GM18508 (cell line): ENCODE data around the gene GLIS2.

Experiments used
- ATAC-seq: cut with Tn5 transposase; IDR thresholded peaks from one replicate; pipeline ENCODE4 v1.9.1; 2021; ENCODE audit warnings: moderate number of reproducible peaks; ENCODE audit not compliant: insufficient read depth, unreplicated experiment

Gene GLIS2

DNA sequence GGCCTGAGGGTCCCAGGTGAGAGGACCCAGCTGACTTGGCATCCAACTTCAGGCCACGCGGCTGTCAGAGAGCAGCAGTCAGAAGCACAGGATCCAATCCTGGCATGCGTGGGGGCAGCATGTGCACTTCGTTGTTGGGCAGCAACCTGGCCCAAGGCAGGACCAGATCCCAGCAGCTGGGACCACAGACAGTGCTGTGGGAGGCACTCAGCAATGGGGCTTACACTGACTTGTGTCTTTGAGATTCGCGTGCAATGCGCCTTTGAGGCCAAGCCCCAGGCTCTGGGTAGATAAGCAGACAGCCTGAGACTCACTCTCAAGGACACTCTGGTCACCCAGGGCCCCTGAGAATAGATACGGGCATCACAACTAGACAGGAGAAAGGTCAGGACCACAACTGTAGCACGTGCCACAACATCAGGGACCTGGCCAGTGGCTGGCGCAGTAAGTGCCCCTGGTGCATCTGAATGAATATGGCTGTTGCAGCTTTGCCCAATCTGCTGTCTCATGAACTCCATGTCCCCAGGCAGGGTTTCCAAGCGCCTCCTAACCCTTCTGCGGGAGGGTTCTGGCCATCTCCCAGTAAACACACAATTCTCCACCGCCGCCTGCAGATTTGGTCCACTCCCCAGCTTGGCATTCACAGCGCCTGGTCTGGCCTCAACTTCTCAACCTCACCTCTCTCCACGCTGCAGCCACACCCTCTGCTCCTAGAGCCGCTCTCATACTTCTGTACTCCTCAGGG, 32.1 kb downstream of the GLIS2 start:
- no peak for ATAC-seq

DNA sequence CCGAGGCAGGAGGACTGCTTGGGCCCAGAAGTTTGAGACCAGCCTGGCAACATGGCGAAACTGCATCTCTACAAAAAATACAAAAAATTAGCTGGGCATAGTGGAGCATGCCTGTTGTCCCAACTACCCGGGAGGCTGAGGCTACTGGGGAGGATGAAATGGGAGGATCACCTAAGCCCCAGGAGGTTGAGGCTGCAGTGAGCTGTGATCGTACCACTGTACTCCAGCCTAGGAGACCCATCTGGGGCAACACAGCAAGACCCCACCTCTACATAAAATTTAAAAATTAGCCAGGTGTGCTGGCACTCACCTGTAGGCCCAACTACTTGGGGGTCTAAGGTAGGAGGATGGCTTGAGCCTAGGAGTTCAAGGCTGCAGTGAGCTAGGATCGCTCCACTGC, 33.5 kb downstream of the GLIS2 start:
- ATAC-seq, result no peak

DNA sequence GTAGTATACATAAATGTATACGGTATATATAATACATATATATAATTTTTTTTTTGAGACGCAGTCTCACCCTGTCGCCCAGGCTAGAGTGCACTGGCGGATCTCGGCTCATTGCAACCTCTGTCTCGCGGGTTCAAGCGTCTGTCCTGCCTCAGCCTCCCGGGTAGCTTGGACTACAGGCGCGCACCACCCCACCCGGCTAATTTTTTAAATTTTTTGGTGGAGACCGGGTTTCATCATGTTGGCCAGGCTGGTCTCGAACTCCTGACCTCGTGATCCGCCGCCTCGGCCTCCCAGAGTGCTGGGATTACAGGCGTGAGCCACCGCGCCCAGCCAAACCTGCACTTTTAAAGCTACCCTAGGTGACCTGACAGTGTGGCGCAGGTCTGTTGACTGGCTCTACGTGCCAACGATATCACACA, 34.5 kb downstream of the GLIS2 start:
- ATAC-seq, result peak; percentile 8

DNA sequence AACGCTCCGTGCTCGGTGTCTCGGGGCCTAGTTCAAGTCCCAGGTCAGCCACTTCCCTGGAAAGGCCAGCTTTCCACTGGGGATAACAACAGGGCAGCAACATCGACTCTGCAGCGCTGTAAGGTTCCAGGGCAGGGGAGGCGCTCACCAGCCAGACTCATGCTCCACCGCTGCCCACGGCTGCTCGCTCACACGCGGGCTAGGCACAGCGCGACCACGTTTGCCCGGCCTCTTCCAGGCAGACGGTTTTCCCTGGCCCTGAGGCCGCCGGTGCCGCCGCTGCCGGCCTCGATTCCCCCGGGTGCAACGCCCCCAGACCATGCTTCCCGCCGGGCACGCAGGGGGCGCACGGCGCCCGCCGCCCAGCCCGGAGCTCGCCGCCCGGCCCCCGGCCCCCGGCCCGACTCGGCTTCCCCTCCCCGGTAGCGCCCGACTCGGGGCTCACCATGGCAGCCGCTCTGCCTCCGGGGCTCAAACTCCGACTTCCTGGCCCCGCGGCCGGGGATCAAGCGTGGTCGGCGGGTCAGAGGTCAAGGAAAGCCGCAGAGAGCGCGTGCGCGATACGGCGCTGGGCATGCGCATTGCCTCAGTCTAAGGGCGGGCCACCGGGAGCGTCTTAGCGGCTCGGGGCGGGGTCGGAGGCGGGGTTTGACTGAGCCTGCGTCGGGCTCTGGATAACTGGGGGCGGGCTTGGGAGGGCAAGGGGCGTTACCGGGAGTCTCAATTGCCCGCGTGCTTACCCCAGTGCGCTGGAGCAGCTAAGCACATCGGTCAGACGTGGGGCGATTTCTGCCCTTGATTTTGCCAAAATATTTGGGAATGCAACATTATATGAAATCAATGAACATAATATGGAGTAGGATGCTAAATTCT, 35.2 kb downstream of the GLIS2 start, which contains the start of gene PAM16:
Gene PAM16 (minus strand): TSS at position 535 of the 873 bp plus-strand sequence. CDS start 87 bp downstream, at position 448.
- peak; percentile 43 for ATAC-seq

DNA sequence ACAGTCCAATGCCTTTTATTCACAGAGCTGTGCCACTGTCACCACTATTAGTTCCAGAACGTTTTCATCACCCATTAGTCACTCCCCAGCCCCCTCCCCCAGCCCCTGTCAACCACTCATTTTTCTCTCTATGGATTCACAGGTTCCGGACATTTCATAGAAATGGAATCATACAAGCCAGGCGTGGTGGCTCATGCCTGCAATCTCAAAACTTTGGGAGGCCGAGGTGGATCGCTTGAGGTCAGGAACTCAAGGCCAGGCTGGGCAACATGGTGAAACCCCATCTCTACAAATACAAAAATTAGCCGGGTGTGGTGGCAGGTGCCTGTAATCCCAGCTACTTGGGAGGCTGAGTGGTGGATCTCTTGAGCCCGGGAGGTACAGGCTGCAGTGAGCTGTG, 36.0 kb downstream of the GLIS2 start:
- ATAC-seq, result no peak

DNA sequence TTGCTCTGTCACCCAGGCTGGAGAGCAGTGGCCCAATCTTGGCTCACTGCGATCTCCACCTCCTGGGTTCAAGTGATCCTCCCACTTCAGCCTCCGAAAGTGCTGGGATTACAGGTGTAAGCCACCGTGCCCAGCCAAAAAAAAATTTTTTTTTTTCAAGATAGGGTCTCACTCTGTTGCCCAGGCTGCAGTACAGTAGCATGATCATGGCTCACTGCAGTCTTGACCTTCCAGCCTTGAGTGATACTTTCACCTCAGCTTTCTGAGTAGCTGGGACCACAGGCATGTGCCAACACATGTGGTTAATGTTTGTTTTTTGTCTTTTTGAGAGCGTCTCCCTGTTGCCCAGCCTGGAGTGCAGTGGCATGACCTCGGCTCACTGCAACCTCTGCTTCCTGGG, 37.0 kb downstream of the GLIS2 start:
- no peak for ATAC-seq

DNA sequence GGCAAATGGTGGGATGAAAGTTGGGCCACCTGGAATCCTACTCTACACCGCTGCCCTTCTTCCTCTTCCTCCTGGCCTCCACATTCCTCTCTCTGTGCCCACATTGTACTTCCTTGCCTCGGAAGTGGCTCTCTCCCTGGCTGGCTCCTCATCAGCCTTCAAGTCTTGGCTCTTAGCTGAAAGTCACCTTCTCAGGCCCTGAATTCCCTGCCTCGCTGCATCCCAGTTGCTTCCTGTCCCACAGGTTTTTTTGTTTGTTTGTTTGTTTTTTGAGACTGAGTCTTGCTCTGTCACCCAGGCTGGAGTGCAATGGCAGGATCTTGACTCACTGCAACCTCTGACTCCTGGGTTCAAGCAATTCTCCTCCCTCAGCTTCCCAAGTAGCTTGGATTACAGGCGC, 37.8 kb downstream of the GLIS2 start:
- no peak for ATAC-seq

DNA sequence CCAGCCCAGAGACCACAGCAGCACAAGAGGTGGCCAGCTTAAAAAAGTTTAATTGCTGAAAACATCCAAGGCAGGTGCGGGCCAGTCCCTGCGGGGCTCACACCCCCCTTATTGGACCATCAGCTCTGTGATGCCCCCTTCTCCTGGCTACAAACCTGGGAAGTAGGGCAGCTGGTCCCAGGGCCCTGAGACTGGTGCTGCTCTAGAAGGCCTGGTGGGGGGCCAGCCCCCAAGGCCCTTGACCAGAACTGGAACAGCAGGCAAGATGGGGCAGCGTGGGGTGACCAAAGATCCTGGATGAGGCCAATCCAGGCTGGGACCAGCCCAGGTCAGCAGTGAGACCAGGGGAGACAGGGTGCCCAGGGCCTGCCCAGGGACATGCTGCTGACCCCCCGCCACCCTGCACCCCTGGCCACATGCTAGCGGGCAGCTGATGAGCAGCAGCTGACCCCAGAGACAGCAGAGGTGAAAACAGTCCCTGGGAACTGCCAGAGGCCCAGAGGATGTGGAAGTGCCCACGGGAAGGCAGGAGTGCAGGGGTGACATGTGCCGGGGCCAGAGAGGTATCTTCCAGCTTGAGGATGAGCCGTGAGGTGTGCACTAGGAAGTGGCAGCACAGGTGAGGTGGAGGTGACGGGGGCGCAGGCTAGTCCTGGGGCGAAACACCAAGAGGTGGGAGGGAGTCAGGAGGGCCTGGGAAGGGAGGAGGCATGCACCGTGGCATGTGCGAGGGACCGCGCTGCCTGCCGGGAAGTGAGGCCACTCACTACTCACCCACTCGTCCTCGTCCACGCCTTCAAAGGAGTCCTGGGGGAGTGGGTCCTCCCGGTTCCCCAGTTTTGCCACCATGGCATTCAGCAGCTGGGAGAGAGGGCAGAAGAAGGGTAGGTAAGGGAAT, 38.9 kb downstream of the GLIS2 start:
- ATAC-seq, result no peak

DNA sequence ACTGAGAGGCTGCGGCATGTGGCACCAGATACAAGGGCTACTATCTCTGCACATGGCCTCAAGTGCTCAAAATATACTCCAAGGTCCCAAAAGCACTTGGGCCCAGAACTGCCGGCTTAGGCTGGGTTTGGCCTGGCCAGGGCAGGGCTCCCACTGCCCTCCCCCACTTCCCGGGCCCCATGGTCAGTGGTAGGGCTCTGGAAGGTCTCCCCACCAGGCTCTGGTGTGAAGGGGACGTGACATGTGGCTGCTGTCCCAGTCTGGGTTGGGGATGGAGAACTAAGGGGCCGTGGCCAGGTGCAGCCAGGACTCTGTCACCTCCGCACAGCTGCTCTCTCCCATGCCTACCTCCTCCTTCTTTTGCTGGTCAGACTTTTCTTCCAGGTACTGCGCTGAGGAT, 41.0 kb downstream of the GLIS2 start:
- no peak for ATAC-seq

DNA sequence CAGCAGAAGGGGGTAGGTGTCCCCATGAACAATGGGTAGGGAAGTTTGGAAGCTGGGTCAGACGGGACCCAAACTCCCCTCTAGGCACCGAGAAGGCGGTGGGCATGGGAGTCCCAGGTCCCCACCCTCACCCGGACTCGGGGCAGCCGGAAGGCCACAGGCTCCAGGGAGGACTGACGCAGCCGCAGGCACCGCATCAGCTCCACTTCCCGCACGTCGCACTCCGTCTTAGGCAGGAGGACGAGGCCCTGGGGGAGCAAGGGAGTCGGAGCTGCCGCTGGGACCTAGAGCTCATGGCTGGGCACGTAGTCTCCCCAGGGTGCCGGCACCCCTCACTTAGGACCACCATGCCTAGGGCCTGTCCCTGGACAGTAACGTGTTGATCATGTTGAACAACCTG, 42.4 kb downstream of the GLIS2 start:
- ATAC-seq, result no peak

DNA sequence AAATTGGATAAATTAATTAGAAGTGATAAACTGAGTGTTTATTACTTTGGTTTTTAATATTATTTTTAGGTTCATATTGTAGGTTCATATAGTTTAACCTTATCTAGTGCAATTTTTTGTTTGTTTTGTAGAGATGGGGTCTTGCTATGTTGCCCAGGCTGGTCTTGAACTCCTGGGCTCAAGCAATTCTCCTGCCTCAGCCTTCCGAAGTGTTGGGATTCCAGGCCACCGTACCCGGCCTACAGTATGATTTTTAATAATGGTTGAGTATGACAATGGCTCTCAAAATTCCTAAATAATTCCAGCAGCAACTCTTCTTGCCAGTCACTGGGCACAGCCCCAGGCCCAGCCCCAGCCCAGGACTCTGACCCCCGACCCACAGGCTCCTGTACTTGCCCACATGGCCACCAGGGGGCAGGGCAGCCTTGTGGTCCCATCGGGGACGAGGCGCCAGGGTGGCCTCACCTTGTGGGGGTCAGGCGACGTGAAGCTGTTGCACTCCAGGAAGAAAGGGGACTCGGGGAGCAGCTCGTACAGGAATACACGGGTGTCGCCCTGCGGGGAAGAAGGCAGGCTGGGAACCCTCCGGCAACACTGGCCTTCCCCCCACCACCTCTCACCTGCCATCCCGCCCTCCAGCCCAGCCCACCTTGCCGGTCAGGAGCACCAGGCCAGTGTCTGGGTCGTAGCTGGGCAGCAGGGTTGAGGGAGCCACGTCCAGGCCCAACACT, 43.1 kb downstream of the GLIS2 start:
- ATAC-seq, result no peak

DNA sequence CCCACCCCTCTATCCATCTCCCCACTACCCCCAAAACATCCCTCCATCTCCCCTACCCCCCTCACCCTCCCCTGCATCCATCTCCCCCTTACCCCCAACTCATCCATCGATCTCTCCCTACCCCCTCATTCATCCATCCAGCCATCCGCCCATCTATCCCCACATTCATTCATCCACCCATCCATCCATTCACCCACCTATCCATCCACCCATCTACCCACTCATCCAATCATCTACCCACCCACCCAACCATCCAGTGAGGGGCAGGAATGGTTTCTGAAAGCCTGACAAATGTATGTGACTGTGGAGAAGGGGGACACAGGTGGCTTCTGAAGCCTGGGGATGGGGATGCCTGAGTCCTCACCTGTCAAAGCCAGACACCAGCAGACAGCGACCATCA, 44.0 kb downstream of the GLIS2 start:
- ATAC-seq, result no peak

DNA sequence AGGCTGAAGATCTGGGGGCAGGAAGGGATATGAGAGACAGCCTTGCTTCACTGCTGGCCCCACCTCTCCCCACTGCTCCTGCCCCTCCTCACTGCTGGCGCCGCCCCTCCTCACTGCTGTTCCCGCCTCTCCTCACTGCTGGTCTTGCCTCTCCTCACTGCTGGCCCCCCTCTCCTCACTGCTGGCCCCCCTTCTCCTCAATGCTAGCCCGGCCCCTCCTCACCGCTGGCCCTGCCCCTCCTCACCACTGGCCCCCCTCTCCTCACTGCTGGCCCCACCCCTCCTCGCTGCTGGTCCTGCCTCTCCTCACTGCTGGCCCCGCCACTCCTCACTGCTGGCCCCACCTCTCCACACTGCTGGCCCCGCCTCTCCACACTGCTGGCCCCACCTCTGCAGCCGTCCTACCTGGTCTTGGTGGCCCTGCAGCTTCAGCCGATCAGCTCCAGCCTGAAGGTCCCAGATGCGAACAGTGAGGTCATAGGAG, 44.7 kb downstream of the GLIS2 start:
- no peak for ATAC-seq

DNA sequence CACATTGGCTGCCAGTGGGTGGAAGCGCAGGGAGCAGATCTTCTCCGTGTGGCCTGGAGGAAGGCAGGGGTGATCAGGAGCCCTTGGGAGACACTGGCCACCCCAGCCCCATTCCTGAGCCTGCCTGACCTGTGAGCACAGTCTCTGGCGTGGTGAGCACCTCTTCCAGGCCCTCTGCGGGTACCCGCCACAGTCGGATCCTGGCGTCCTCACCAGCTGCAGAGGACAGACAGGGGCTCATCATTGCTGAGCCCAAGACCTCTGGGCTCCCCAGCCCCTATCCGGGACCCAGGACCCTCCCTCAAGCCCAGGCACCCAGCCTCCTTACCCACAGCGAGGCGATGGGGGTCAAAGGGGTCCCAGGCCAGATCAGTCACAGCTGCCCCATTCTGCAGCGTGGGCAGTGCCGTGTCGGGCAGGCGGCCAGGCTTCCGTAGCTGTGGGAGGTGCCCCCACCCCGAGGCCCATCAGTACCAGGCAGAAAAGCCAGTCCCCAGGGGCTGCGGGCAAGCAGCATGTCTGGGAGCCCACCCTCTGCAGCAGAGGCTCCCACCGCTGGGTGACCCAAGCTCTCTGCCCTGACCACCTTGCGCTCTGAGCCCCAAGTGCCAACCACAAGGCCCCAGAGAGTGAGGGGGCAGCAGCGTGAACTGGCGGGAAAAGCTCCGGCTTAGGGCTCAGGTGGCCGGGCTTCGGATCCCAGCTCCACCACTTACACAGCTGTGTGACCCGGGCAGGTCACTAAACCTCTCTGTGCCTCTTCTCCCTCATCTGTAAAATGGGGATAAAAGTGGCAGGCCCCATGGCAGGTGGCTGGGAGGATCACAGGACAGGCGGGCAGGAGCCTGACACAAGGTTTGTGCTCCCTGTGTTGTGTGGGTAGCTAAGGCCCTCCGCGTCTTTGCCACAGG, 45.4 kb downstream of the GLIS2 start:
- no peak for ATAC-seq

DNA sequence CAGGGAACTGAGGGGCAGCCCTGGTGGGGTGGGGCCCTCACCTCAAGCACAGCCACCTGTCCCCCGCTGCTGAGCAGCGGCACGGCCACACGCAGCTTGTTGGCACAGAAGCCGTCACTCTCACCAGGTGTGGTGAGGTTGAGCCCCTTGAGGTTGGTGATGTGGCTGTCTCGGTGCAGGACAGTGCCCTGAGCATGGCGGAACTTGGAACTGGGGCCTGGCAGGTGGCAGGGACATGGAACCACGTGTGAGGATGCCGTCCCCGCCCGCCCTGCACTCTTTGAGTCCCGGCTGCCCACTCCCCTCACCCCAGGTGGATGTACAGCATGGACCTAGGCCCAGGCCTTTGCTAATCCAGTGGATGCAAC, 46.1 kb downstream of the GLIS2 start:
- no peak for ATAC-seq

DNA sequence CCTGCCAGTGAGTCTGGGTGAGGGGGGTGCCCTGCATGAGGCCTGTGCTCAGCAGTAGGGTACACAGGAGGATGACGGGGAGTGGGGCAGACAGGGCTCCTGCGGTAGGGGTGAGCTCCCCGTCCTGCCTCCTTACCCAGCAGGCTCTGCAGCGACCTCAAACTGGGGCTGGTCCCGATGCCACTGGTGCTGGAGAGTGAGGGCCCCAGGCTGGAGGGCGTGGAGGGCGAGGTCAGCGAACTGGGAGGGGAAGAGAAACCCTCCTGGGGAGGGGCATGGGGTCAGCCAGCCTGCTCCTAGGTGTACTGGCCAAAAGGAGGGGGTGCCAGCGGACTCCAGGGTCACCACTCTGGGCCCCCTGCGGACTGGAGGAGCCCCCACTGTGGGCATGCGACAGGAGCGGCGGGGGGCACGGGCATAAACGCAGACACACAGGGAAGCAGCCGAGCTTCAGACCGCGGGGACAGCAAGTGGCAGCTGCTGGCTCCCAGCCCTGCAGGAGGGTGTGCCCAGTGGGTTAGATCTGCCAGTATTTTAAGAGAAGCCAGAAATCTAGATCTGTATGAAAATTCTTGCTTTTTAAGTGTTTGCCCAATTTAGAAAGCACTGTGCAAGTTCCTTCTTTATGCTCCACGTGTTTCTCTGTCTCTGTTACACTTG, 46.7 kb downstream of the GLIS2 start:
- ATAC-seq, result no peak

DNA sequence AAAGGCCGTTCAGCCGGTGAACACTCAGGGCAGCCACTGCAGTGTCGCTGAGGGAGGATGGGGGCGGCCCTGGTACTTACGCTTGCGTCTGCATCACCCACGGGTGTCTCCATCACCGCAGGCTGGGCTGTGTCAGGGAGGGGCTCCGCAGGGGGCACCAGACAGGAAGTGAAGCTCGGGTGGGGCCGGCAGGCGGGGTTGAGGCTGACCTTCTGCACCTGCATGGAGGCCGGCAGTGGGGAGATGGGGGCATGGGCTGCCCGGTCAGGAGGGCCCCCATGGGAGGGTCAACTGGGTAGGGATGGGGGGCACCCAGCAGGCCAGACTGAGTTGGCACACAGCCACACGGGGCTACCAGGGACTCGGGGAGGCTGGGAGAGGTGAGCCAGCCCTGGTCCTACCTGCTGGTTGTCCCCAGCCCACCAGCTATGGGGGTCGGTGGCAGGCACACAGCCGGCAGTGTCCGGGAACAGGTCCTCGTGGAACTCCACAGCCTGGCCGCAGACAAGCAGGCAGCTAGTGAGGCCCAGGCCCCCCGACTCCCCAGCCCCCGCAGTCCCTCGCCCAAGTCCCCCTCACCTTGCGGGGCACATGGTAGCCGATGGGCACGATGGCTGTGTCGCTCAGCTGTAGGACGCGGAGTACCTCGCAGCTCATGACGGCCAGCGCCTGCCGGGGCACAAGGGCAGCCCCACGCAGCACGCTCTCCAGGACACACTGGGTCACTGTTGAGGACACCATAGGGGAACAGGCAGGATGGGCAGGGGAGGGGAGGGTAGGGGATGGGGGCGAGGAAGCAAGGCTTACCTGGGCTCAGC, 48.5 kb downstream of the GLIS2 start:
- ATAC-seq, result no peak
